ENCODE measurements around the gene HECW1. TPM values are rescaled to one million over a fixed set of nuclear protein-coding genes. Genes with fewer than 3 reads are reported as not detected.

The HECW1 gene
- total and polyA plus RNA-seq, 2 of the 8 experiments (the other 6 are each of a cell fraction or from before 2014, with no cell fraction given), result 2.9 to 12.7 TPM

DNA sequence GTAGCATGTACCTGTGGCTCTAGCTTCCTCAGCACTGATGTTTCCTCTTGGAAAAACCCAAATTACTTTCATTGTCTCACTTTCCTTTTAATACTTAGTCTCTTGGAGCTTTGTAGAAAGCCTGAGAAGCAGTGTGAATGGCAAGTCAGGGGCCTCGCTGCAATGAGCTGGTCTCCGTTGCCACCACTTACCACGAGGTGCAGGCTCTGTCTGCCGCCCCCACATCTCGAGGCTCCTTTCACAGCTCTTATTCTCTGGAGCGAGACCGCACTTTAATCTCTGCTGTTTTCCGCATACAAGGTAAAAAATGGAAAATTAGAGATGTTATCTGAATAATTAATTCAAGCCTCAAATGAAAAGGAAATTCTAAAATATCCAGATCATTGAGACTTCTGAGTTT is 186.2 kb downstream of the HECW1 start:
- Histone ChIP-seq H3K14ac (ENCODE audit: insufficient read length) (no peak overlapping the region), H2BK20ac (ENCODE audit: low read length) (no peak overlapping the region), H3K4me1 (replicated peaks in 1 of 4; ENCODE audit: control insufficient read depth in 3 of 4, insufficient read depth in 4 of 4, low read length in 3 of 4) (peaks cover 7 to 25% (median 22%) of the 10 kb centered on the region in 4 experiments), H2AFZ (ENCODE audit: low read length) (no peak overlapping the region), H2BK12ac (ENCODE audit: low read depth, low read length) (no peak overlapping the region; the same call in 1 of the 2 replicates), H3K4ac (replicated peaks; ENCODE audit: insufficient read length, low read depth, low read length) (no peak overlapping the region), H3K36me3 (ENCODE audit: control insufficient read depth in 2 of 4, insufficient read depth in 4 of 4, low read length in 3 of 4) (no peaks in the 10 kb centered on the region), H4K5ac (ENCODE audit: insufficient read length, low read depth, low read length) (no peak overlapping the region), H3K27ac (ENCODE audit: low read depth, low read length) (no peak overlapping the region), H3K4me2 (ENCODE audit: insufficient read depth in 1 of 2, low read depth in 2 of 2, low read length in 2 of 2) (no peak overlapping the region), H2BK5ac (ENCODE audit: low read depth, low read length) (no peak overlapping the region; the same call in 1 of the 2 replicates), H3K23ac (ENCODE audit: insufficient read length) (no peak overlapping the region), H3K23me2 (ENCODE audit: low read depth, low read length) (no peaks in the 10 kb centered on the region; the same call in 1 of the 2 replicates), H3K18ac (ENCODE audit: extremely low read depth, low read length) (no peak overlapping the region; the same call in 1 of the 2 replicates), H3K4me3 (ENCODE audit: extremely low read depth in 1 of 4, insufficient read depth in 2 of 4, low read depth in 3 of 4, low read length in 4 of 4) (no peak overlapping the region), H3K9ac (replicated peaks in 1 of 4; ENCODE audit: extremely low read depth in 1 of 4, low read depth in 3 of 4, low read length in 3 of 4) (no peak overlapping the region), H4K20me1 (replicated peaks in 1 of 2; ENCODE audit: control insufficient read depth in 1 of 2, insufficient read depth in 2 of 2, low read length in 2 of 2) (no peaks in the 10 kb centered on the region), H2AK5ac (ENCODE audit: low read depth, low read length) (0 out of 2 replicates have a peak overlapping the region, but pooled peaks have one; percentile 32), H3K79me2 (ENCODE audit: control insufficient read depth in 1 of 2, insufficient read depth in 2 of 2, low read length in 2 of 2) (no peaks in the 10 kb centered on the region), H4K91ac (replicated peaks; ENCODE audit: insufficient read length, low read length) (no peak overlapping the region), H3K56ac (replicated peaks; ENCODE audit: insufficient read length, low read depth, low read length) (no peak overlapping the region), H3K9me3 (ENCODE audit: insufficient read depth in 2 of 2, low read depth in 1 of 2, low read length in 1 of 2) (no peaks in the 10 kb centered on the region), H2BK120ac (replicated peaks; ENCODE audit: low read depth, low read length) (no peak overlapping the region), H3K27me3 (replicated peaks in 1 of 4; ENCODE audit: control insufficient read depth in 3 of 4, extremely low read depth in 1 of 4, insufficient read depth in 3 of 4, low read length in 3 of 4) (no peaks in the 10 kb centered on the region), H3K79me1 (ENCODE audit: low read depth, low read length) (no peaks in the 10 kb centered on the region), H2BK15ac (ENCODE audit: low read length) (no peak overlapping the region), H4K8ac (ENCODE audit: extremely low read depth, insufficient read depth, low read length) (no peak overlapping the region)
- POLR2A ChIA-PET (ENCODE audit: partially characterized antibody), result no interaction called here
- DNase-seq (ENCODE audit: low read depth in 1 of 2, low spot score in 2 of 2) (no peak), FAIRE-seq (no peak)
- WGBS, 2 experiments (ENCODE audit: extremely low coverage in 1 of 2, insufficient coverage in 1 of 2, insufficient read length in 1 of 2, insufficient replicate concordance in 2 of 2, low coverage in 1 of 2, low lambda C conversion rate in 2 of 2, missing lambda C conversion rate in 1 of 2), result 90% methylated on average over 8 of the region's 8 CpGs; no CpG with 5 or more reads in 1 of the 2 experiments
- CTCF ChIA-PET (ENCODE audit: partially characterized antibody), result interaction anchor here (0.6 to 3.3 kb wide), 6 partner anchors 15 to 304 kb away, joined by 4 to 14 read pairs (median 4); no protein-coding TSS in a partner anchor
- TF ChIP-seq SIN3A (conservative IDR thresholded peaks at IDR 0.05 in 1 of 2, IDR thresholded peaks at IDR 0.05 in 1 of 2; ENCODE audit: low read depth in 1 of 2, low read length in 2 of 2) (no peak), POLR2AphosphoS5 (IDR thresholded peaks at IDR 0.05; ENCODE audit: low read depth, low read length) (no peak), SIX5 (IDR thresholded peaks at IDR 0.05; ENCODE audit: low read depth, low read length) (no peak)

Measured in H1 (cell line).